AML-193 (cell line): ENCODE measurements around the gene ATM.
"Not testable (repeated sequence)": the region's sequence is repeated elsewhere in the genome, so short reads cannot be mapped to it uniquely, and the experiment has no call there.

Experiments used
- DNase-seq, 2 experiments: peaks; one replicate each; lab custom pipeline; 2025; lab: John Stamatoyannopoulos, UW

The ATM gene

GRCh38 chr11:108370315-108370714 is 147.4 kb downstream of the ATM start:
- DNase-seq: no peak

- no peak for DNase-seq
Measured at GRCh38 chr11:108370990-108371389, 148.1 kb downstream of the ATM start.

GRCh38 chr11:108373505-108373904 is 150.6 kb downstream of the ATM start:
- DNase-seq: not testable (repeated sequence)

- no peak for DNase-seq
Measured at GRCh38 chr11:108388576-108388975, 165.7 kb downstream of the ATM start.

- DNase-seq: no peak
Measured at GRCh38 chr11:108392353-108392752, 169.5 kb downstream of the ATM start.

- DNase-seq: no peak
Measured at GRCh38 chr11:108393046-108393445, 170.2 kb downstream of the ATM start.

- DNase-seq: no peak
Measured at GRCh38 chr11:108394744-108395284, 171.9 kb downstream of the ATM start.

- not testable (repeated sequence) for DNase-seq
Measured at GRCh38 chr11:108396672-108397071, 173.8 kb downstream of the ATM start.

- DNase-seq: no peak
Measured at GRCh38 chr11:108398439-108398838, 175.6 kb downstream of the ATM start.

- DNase-seq: no peak
Measured at GRCh38 chr11:108402241-108402640, 179.4 kb downstream of the ATM start.

- no peak for DNase-seq
Measured at GRCh38 chr11:108403052-108403451, 180.2 kb downstream of the ATM start.

- DNase-seq: no peak
Measured at GRCh38 chr11:108405706-108406105, 182.8 kb downstream of the ATM start.

GRCh38 chr11:108414958-108415357 is 192.1 kb downstream of the ATM start:
- no peak for DNase-seq

GRCh38 chr11:108417551-108417950 is 194.7 kb downstream of the ATM start:
- peak in 1 of 2 experiments; percentile 1 for DNase-seq
